Breast epithelium (tissue), 4 donors: Measurements from ENCODE around the gene TOM1L1. TPM values are rescaled to one million over a fixed set of nuclear protein-coding genes. Genes with fewer than 3 reads are reported as not detected.

Source experiments
- DNase-seq, 2 donors: peaks; one replicate each; pipeline ENCODE4 v3.0.0-alpha.2; 2019; ENCODE audit warnings: low spot score in 2 of 2
- H3K27ac ChIP-seq, 2 donors: fragments of 200-600 bp; sonication (generic) in 1 of 2; one replicate each; pipeline ENCODE4 v1.5.1; 2016 to 2019; ENCODE audit warnings: mild to moderate bottlenecking in 1 of 2
- H3K27me3 ChIP-seq, 2 donors: fragments of 200-600 bp; sonication (generic) in 1 of 2; one replicate each; pipeline versions ENCODE4 v1.5.1 to v1.6.0; 2017 to 2019; ENCODE audit warnings: control low read depth in 1 of 2, mild to moderate bottlenecking in 1 of 2
- H3K36me3 ChIP-seq: fragments of 200-600 bp; one replicate; pipeline ENCODE4 v1.5.1; 2019
- H3K4me1 ChIP-seq, 2 donors: fragments of 200-600 bp; sonication (generic); one replicate each; pipeline ENCODE4 v1.5.1; 2016 to 2019; ENCODE audit warnings: control low read depth in 1 of 2
- H3K4me3 ChIP-seq, 3 donors: fragments of 200-600 bp; sonication (generic); 1 replicate in 2 of 3; 2 replicates in 1 of 3; pipeline ENCODE4 v1.5.1; 2016 to 2019; ENCODE audit warnings: mild to moderate bottlenecking in 3 of 3, moderate library complexity in 2 of 3
- H3K9me3 ChIP-seq, 2 donors: fragments of 200-600 bp; sonication (generic) in 1 of 2; one replicate each; pipeline ENCODE4 v1.5.1; 2016 to 2019; ENCODE audit warnings: control low read depth in 1 of 2
- CTCF ChIP-seq, 3 donors: fragments of 450-650 bp; IDR thresholded peaks; one replicate each; pipeline ENCODE4 v1.5.1; 2016 to 2017; ENCODE audit warnings: antibody characterized with exemption in 3 of 3, mild to moderate bottlenecking in 3 of 3, moderate library complexity in 3 of 3
- POLR2A ChIP-seq: fragments of 450-650 bp; IDR thresholded peaks from one replicate; pipeline ENCODE4 v1.6.1; 2016; ENCODE audit warnings: antibody characterized with exemption, mild to moderate bottlenecking, moderate library complexity
- POLR2AphosphoS5 ChIP-seq, 3 donors: sonication (generic); formaldehyde crosslinking; IDR thresholded peaks; one replicate each; pipeline ENCODE4 v1.6.1; 2017; ENCODE audit warnings: antibody characterized with exemption in 3 of 3
- intact Hi-C: fragments of 100-400 bp; cut with DNase I; formaldehyde crosslinking; loops from one replicate; pipeline ENCODE4 v1.15.1; 2023; ENCODE audit warnings: low total_unique reads
- total RNA-seq, 3 donors: library from RNA; depleted of rRNA; stranded (reverse); fragments of >200 nt; gene quantifications; one replicate each; pipeline ENCODE4 v1.1.0, GENCODE V29; 2016

TOM1L1 gene
- total RNA-seq, 3 donors from 2014 or later = 18.4 to 72.2 (median 47.2) TPM

- Histone ChIP-seq H3K36me3 (no peaks in the 10 kb centered on the region), H3K4me3 (no peak overlapping the region), H3K27ac (no peak overlapping the region), H3K27me3 (no peaks in the 10 kb centered on the region), H3K9me3 (no peaks in the 10 kb centered on the region), H3K4me1 (no peaks in the 10 kb centered on the region)
- no peak for TF ChIP-seq CTCF (IDR thresholded peaks at IDR 0.05)
- no peak for TF ChIP-seq POLR2A
- no peak for TF ChIP-seq POLR2AphosphoS5 (IDR thresholded peaks at IDR 0.05)
- intact Hi-C loops = no loop called here
- no peak for DNase-seq
These were observed 49.5 kb downstream of the TOM1L1 start for GRCh38 chr17:54950116-54950515.

GRCh38 chr17:54951286-54951685 is 50.6 kb downstream of the TOM1L1 start:
- no peaks in the 10 kb centered on the region for H3K4me1 ChIP-seq
- H3K4me3 ChIP-seq = no peak overlapping the region
- no peak overlapping the region for H3K27ac ChIP-seq
- TF ChIP-seq POLR2AphosphoS5 (IDR thresholded peaks at IDR 0.05) (no peak), CTCF (IDR thresholded peaks at IDR 0.05) (no peak), POLR2A (no peak)
- no peaks in the 10 kb centered on the region for H3K27me3 ChIP-seq
- H3K9me3 ChIP-seq = no peaks in the 10 kb centered on the region
- DNase-seq = no peak
- intact Hi-C loops = no loop called here
- no peaks in the 10 kb centered on the region for H3K36me3 ChIP-seq

GRCh38 chr17:54956791-54957190 is 56.1 kb downstream of the TOM1L1 start:
- H3K9me3 ChIP-seq = no peaks in the 10 kb centered on the region
- no peak overlapping the region for H3K4me3 ChIP-seq
- H3K27me3 ChIP-seq = no peaks in the 10 kb centered on the region
- H3K4me1 ChIP-seq = no peaks in the 10 kb centered on the region
- intact Hi-C loops = no loop called here
- no peak for TF ChIP-seq POLR2AphosphoS5 (IDR thresholded peaks at IDR 0.05)
- TF ChIP-seq POLR2A = no peak
- TF ChIP-seq CTCF (IDR thresholded peaks at IDR 0.05) = no peak
- no peaks in the 10 kb centered on the region for H3K36me3 ChIP-seq
- no peak for DNase-seq
- no peak overlapping the region for H3K27ac ChIP-seq

GRCh38 chr17:54967621-54968261 is 67.1 kb downstream of the TOM1L1 start:
- peak overlapping the region; percentile 78 to 93 (median 89) for H3K4me3 ChIP-seq
- no peaks in the 10 kb centered on the region for H3K4me1 ChIP-seq
- H3K9me3 ChIP-seq = no peaks in the 10 kb centered on the region
- no peak for DNase-seq
- peaks cover 3% of the 10 kb centered on the region for H3K36me3 ChIP-seq
- intact Hi-C loops = no loop called here
- H3K27ac ChIP-seq = peak overlapping the region; percentile 83 to 86
- TF ChIP-seq POLR2AphosphoS5 (IDR thresholded peaks at IDR 0.05) = no peak
- no peak for TF ChIP-seq POLR2A
- peak in 1 of 3 donors; percentile 31 for TF ChIP-seq CTCF (IDR thresholded peaks at IDR 0.05)
- H3K27me3 ChIP-seq = no peaks in the 10 kb centered on the region

- H3K27ac ChIP-seq = peak within 1 kb of the TSS; percentile 83 to 86
- peak; percentile 93 for DNase-seq
- H3K4me1 ChIP-seq = no peaks in the 10 kb centered on the region
- H3K36me3 ChIP-seq = peaks cover 3% of the 10 kb centered on the region
- peak within 1 kb of the TSS; percentile 78 to 93 (median 89) for H3K4me3 ChIP-seq
- TF ChIP-seq POLR2A (peak; percentile 19), POLR2AphosphoS5 (IDR thresholded peaks at IDR 0.05) (peak; percentile 55 to 73 (median 71)), CTCF (IDR thresholded peaks at IDR 0.05) (peak in 1 of 3 donors; percentile 3)
- H3K9me3 ChIP-seq = no peaks in the 10 kb centered on the region
- intact Hi-C loops = no loop called here
- no peaks in the 10 kb centered on the region for H3K27me3 ChIP-seq
These were observed 67.8 kb downstream of the TOM1L1 start, which contains the start of the genes COX11 and STXBP4 for GRCh38 chr17:54968262-54968987. COX11 (minus strand) TSS chr17:54968654; CDS start chr17:54968646, 8 bp downstream. STXBP4 (plus strand) TSS chr17:54968765; CDS start chr17:54986220, 17,455 bp downstream.
